ENCODE measurements around the gene TAS2R40.

DNA sequence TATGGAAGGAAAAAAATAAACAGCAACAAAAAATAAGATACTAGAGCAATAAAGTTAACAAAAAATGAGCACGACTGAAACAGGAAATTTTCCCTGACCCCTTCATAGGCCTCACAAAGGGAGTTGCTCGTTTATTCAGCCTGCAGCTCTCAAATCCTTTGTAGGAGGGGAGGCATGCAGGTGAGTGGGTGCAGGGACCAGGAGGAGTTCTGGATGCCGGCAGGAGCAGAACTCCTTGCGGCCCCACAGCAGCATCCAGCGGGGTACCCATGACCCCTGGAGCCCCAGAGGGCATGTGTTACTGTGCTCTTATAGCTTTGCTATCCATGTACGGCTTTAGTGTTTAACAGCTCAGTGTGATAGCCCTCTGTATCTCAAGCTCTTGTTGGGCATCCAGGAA, 32.8 kb upstream of the TAS2R40 start:
- TF ChIP-seq, protein P1, sequence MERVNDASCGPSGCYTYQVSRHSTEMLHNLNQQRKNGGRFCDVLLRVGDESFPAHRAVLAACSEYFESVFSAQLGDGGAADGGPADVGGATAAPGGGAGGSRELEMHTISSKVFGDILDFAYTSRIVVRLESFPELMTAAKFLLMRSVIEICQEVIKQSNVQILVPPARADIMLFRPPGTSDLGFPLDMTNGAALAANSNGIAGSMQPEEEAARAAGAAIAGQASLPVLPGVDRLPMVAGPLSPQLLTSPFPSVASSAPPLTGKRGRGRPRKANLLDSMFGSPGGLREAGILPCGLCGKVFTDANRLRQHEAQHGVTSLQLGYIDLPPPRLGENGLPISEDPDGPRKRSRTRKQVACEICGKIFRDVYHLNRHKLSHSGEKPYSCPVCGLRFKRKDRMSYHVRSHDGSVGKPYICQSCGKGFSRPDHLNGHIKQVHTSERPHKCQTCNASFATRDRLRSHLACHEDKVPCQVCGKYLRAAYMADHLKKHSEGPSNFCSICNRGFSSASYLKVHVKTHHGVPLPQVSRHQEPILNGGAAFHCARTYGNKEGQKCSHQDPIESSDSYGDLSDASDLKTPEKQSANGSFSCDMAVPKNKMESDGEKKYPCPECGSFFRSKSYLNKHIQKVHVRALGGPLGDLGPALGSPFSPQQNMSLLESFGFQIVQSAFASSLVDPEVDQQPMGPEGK (CRISPR knock-in tag; IDR thresholded peaks at IDR 0.05; ENCODE audit: borderline replicate concordance), result no peak
- TF ChIP-seq TCF4 (CRISPR knock-in tag; IDR thresholded peaks at IDR 0.05; ENCODE audit: borderline replicate concordance) (no peak), PPARA (CRISPR knock-in tag; IDR thresholded peaks at IDR 0.05; ENCODE audit: borderline replicate concordance) (no peak), ISL1 (CRISPR knock-in tag; IDR thresholded peaks at IDR 0.05) (no peak), TOX (CRISPR knock-in tag; IDR thresholded peaks at IDR 0.05; ENCODE audit: borderline replicate concordance) (no peak), ARNTL (CRISPR knock-in tag; IDR thresholded peaks at IDR 0.05; ENCODE audit: borderline replicate concordance, low read depth) (no peak), ESRRG (CRISPR knock-in tag; IDR thresholded peaks at IDR 0.05) (no peak), POU6F1 (CRISPR knock-in tag; IDR thresholded peaks at IDR 0.05; ENCODE audit: borderline replicate concordance, low read depth) (no peak), CSDC2 (CRISPR knock-in tag; IDR thresholded peaks at IDR 0.05) (no peak), RARB (CRISPR knock-in tag; IDR thresholded peaks at IDR 0.05) (no peak), ZC3H10 (CRISPR knock-in tag; IDR thresholded peaks at IDR 0.05) (no peak), ZNF70 (CRISPR knock-in tag; IDR thresholded peaks at IDR 0.05) (no peak), BACH2 (CRISPR knock-in tag; IDR thresholded peaks at IDR 0.05; ENCODE audit: borderline replicate concordance) (no peak)
